Spleen (tissue), 13 donors: Measurements from ENCODE around the gene LNPEP. TPM values are rescaled to one million over a fixed set of nuclear protein-coding genes. Genes with fewer than 3 reads are reported as not detected.
A peak's percentile ranks its signal among the peaks of the same experiment; 100 is the strongest.

Experiments
- DNase-seq: peaks from one replicate; pipeline ENCODE4 v3.0.0-alpha.2; 2020
- H3K27ac ChIP-seq, 8 donors: fragments of 200-600 bp; sonication (generic) in 7 of 8; 1 replicate in 4 of 8; 2 replicates in 4 of 8; pipeline versions ENCODE4 v1.5.0 to v1.8.0; 2016 to 2021; ENCODE audit warnings: inconsistent platforms in 4 of 8, mild to moderate bottlenecking in 4 of 8, moderate library complexity in 1 of 8
- H3K27me3 ChIP-seq, 7 donors: fragments of 200-600 bp; sonication (generic) in 6 of 7; replicated peaks in 1 of 7; 1 replicate in 4 of 7; 2 replicates in 3 of 7; pipeline versions ENCODE4 v1.5.0 to v1.8.0; 2016 to 2021; ENCODE audit warnings: inconsistent platforms in 3 of 7, mild to moderate bottlenecking in 1 of 7
- H3K36me3 ChIP-seq, 6 donors: fragments of 200-600 bp; sonication (generic) in 5 of 6; 1 replicate in 4 of 6; 2 replicates in 2 of 6; pipeline versions ENCODE4 v1.5.0 to v1.8.0; 2016 to 2021; ENCODE audit warnings: inconsistent platforms in 2 of 6
- H3K4me1 ChIP-seq, 6 donors: fragments of 200-600 bp; sonication (generic) in 5 of 6; 1 replicate in 3 of 6; 2 replicates in 3 of 6; pipeline versions ENCODE4 v1.5.0 to v1.8.0; 2016 to 2021; ENCODE audit warnings: inconsistent platforms in 3 of 6
- H3K4me3 ChIP-seq, 8 donors: fragments of 200-600 bp; sonication (generic) in 7 of 8; 1 replicate in 4 of 8; 2 replicates in 4 of 8; pipeline versions ENCODE4 v1.5.0 to v1.8.0; 2016 to 2021; ENCODE audit warnings: inconsistent platforms in 4 of 8, mild to moderate bottlenecking in 4 of 8, moderate library complexity in 2 of 8
- H3K9me3 ChIP-seq, 8 donors: fragments of 200-600 bp; sonication (generic) in 7 of 8; 1 replicate in 4 of 8; 2 replicates in 4 of 8; pipeline versions ENCODE4 v1.5.0 to v1.8.0; 2016 to 2021; ENCODE audit warnings: inconsistent platforms in 4 of 8
- POLR2A ChIP-seq, 3 donors: fragments of 450-650 bp; IDR thresholded peaks; one replicate each; pipeline ENCODE4 v1.5.1; 2017; ENCODE audit warnings: antibody characterized with exemption in 3 of 3, mild to moderate bottlenecking in 1 of 3
- POLR2AphosphoS5 ChIP-seq, 3 donors: sonication (generic); formaldehyde crosslinking; IDR thresholded peaks; one replicate each; pipeline ENCODE4 v1.5.1; 2017; ENCODE audit warnings: antibody characterized with exemption in 3 of 3
- WGBS, 5 donors: extraction: QIAGEN DNeasy Blood & Tissue Kit in 3 of 5; methylation state at CpG; one replicate each; pipeline versions ENCODE4 v1.1.5 to v1.1.7; 2013 to 2018; 5-methylcytosine and 5-hydroxymethylcytosine counted together
- intact Hi-C: fragments of 100-400 bp; cut with DNase I; formaldehyde crosslinking; loops from one replicate; pipeline ENCODE4 v1.15.0; 2023; ENCODE audit warnings: low total_unique reads
- long read RNA-seq, 2 donors: transcript quantifications; one replicate each; lab custom pipeline, GENCODE V29; 2026
- polyA plus RNA-seq, 3 donors: library from polyadenylated mRNA; stranded (reverse); fragments of 200-250 nt; gene quantifications; one replicate each; pipeline ENCODE4 v1.2.1, GENCODE V29; 2013
- total RNA-seq, 7 donors: library from RNA; depleted of rRNA in 3 of 7; stranded (reverse); fragments of >200 nt in 3 of 7; fragmentation: NEBNext Ultra II Directional in 4 of 7; extraction: Animal tissue kit (Norgen Biotek cat#: 25700) in 4 of 7; gene quantifications; one replicate each; pipeline versions ENCODE4 v1.1.0 to v1.2.1, GENCODE V29; 2016 to 2021
- TF ChIP-seq, protein P1 (sequence below), 11 experiments: fragments of 200-600 bp in 7 of 11; fragments of 450-650 bp in 4 of 11; sonication (generic) in 4 of 11; IDR thresholded peaks in 8 of 11; conservative IDR thresholded peaks in 3 of 11; 1 replicate in 7 of 11; 2 replicates in 4 of 11; pipeline versions ENCODE4 v1.4.0 to v1.8.0; 2016 to 2021; ENCODE audit warnings: antibody characterized with exemption in 11 of 11, inconsistent platforms in 4 of 11, mild to moderate bottlenecking in 1 of 11
- donor health status: healthy with polysubstance abuse.
- donor health status: DM: no; HTN: no; CAD: no; lungs with moderate emphysema.
- donor health status: DM: no; HTN: no; CAD: no.
- donor health status: Bipolar disorder and iron deficiency.
- donor health status: healthy.
- donor health status: DM: no; HTN: no; CAD: no.
- donor health status: DM: yes; HTN: yes; CAD: no.

LNPEP gene
- total RNA-seq (10 to 100 TPM; 62.4 to 82.2 (median 72.0) TPM), polyA plus RNA-seq (1 to 10 TPM; 8.5 to 9.7 (median 8.6) TPM)
- long read RNA-seq, donor 1, result 0 reads
- long read RNA-seq, donor 2, full-length matches to known transcripts, result 1 of 1 reads
- long read RNA-seq, donor 2, partial matches to known transcripts, result 0 of 1 reads
- long read RNA-seq, donor 2, other reads (novel, unspliced or antisense), result 0 of 1 reads

DNA sequence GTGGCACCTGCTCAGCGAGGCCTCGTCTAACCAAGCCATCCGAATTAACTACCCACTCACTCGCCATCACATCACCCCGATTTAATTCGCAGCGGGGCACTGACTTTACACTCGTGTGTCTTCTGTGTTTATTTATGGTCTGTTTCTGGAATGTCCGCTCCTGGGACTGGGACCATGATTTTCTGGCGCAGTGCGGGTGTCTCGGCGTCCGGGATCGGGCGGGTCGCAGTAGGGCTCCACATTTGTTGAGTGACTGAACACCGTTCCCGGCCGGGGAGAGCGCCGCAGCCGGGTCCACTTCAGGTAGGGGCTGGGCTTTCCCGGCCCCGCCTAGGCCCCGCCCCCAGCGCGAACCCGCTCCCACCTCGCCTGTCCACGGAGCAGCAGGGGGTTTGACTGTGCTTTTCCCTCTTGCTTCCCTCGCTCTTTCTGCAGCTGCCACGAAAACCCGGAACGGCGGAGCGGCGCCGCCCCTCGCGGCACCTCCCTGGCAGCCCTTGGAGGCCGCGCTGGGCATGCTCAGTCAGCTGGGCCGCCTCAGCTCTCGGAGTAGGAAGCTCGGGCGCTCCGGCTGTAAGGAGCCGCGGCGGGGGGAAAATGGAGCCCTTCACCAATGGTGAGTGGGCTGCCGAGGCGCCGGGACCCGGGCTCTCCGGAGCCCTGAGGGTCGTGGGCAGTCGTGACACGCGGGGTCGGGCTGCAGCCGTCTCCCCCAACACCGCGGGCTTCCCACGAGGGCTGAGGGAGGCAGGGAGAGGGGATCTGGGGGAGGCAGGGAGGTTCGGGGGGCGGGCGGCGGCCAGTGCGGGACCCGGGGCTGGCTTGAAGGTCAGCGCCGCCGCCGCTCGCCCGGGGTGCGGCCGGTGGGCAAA lies at the start of gene LNPEP:
TSS of gene LNPEP (plus strand) at position 522 of the 872 bp plus-strand sequence. CDS start at position 598, 76 bp downstream.
- 0 to 1% (median 1%) methylated on average over 30 to 79 of the region's 79 CpGs for WGBS, 5 donors
- peaks cover 40 to 79% (median 71%) of the 10 kb centered on the region in 6 donors for H3K4me1 ChIP-seq
- TF ChIP-seq POLR2A (IDR thresholded peaks at IDR 0.05) (peak; percentile 78 to 94 (median 86)), POLR2AphosphoS5 (IDR thresholded peaks at IDR 0.05) (peak; percentile 95 to 98 (median 98))
- TF ChIP-seq, protein P1, sequence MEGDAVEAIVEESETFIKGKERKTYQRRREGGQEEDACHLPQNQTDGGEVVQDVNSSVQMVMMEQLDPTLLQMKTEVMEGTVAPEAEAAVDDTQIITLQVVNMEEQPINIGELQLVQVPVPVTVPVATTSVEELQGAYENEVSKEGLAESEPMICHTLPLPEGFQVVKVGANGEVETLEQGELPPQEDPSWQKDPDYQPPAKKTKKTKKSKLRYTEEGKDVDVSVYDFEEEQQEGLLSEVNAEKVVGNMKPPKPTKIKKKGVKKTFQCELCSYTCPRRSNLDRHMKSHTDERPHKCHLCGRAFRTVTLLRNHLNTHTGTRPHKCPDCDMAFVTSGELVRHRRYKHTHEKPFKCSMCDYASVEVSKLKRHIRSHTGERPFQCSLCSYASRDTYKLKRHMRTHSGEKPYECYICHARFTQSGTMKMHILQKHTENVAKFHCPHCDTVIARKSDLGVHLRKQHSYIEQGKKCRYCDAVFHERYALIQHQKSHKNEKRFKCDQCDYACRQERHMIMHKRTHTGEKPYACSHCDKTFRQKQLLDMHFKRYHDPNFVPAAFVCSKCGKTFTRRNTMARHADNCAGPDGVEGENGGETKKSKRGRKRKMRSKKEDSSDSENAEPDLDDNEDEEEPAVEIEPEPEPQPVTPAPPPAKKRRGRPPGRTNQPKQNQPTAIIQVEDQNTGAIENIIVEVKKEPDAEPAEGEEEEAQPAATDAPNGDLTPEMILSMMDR (IDR thresholded peaks at IDR 0.05 in 8 of 11, conservative IDR thresholded peaks at IDR 0.05 in 3 of 11), result peak in 4 of 11 experiments; percentile 6 to 44 (median 18)

GRCh38 chr5:96893342-96893741 lies 42.5 kb upstream of the LNPEP start:
- Histone ChIP-seq H3K36me3 (peaks cover 0 to 96% (median 59%) of the 10 kb centered on the region in 6 donors), H3K27me3 (no peaks in the 10 kb centered on the region), H3K27ac (peak overlapping the region in 1 of 8 donors; percentile 41), H3K4me3 (no peak overlapping the region), H3K9me3 (no peaks in the 10 kb centered on the region), H3K4me1 (peaks cover 0 to 42% (median 20%) of the 10 kb centered on the region in 6 donors)
- no peak for DNase-seq
- intact Hi-C loops, result no loop called here
- TF ChIP-seq POLR2A (IDR thresholded peaks at IDR 0.05) (no peak), POLR2AphosphoS5 (IDR thresholded peaks at IDR 0.05) (no peak)
- TF ChIP-seq, protein P1 (IDR thresholded peaks at IDR 0.05 in 8 of 11, conservative IDR thresholded peaks at IDR 0.05 in 3 of 11), result no peak
- 78 to 88% (median 85%) methylated on average over 4 of the region's 4 CpGs for WGBS, 5 donors

More for the DNA sequence above, at the start of gene LNPEP:
- no peaks in the 10 kb centered on the region for H3K27me3 ChIP-seq
- DNase-seq, result peak; percentile 100
- H3K4me3 ChIP-seq, result peak within 1 kb of the TSS; percentile 55 to 91 (median 82)
- no peaks in the 10 kb centered on the region for H3K9me3 ChIP-seq
- no peaks in the 10 kb centered on the region for H3K36me3 ChIP-seq
- H3K27ac ChIP-seq, result peak within 1 kb of the TSS; percentile 94 to 99 (median 98)
- intact Hi-C loops, result loop anchor here (10.0 kb wide), 1 partner anchor 51 kb away; no protein-coding TSS in a partner anchor

DNA sequence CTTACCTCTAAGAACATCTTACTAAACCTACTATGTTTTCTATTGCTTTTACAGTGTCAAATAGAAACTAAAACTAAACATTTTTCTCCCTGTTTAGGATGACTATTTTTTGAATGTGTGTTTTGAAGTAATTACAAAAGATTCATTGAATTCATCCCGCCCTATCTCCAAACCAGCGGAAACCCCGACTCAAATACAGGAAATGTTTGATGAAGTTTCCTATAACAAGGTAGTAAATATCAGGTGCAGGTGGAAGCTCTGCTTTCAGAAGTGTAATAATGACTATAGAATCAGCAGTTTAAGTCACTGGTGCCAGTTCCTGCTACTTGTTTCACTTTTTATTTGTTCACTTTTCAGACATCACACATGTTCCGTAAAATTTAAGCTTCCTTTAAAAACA lies 39.6 kb upstream of the LNPEP start:
- no peak for DNase-seq
- no peak for TF ChIP-seq POLR2AphosphoS5 (IDR thresholded peaks at IDR 0.05)
- TF ChIP-seq POLR2A (IDR thresholded peaks at IDR 0.05), result no peak
- TF ChIP-seq, protein P1 (IDR thresholded peaks at IDR 0.05 in 8 of 11, conservative IDR thresholded peaks at IDR 0.05 in 3 of 11), result no peak
- Histone ChIP-seq H3K27me3 (no peaks in the 10 kb centered on the region), H3K9me3 (no peaks in the 10 kb centered on the region), H3K4me1 (peaks cover 0 to 35% (median 20%) of the 10 kb centered on the region in 6 donors), H3K4me3 (peak overlapping the region in 3 of 8 donors; percentile 7 to 51 (median 7)), H3K27ac (peak overlapping the region; percentile 53 to 89 (median 82)), H3K36me3 (peaks cover 0 to 96% (median 58%) of the 10 kb centered on the region in 6 donors)
- 26 to 42% (median 26%) methylated on average over 4 of the region's 4 CpGs for WGBS, 5 donors
- intact Hi-C loops, result no loop called here
